GM12865 (cell line): Measurements from ENCODE around the gene SNX18.

Experiments used
- DNase-seq: peaks from one replicate; pipeline ENCODE4 v3.0.0; 2010; ENCODE audit warnings: low read depth
- H3K4me3 ChIP-seq: 2 replicates; pipeline ENCODE4 v1.5.1; 2011; ENCODE audit warnings: mild to moderate bottlenecking, low read depth, low read length, control low read depth
- TF ChIP-seq, protein P1 (sequence below): IDR thresholded peaks from 2 replicates; pipeline ENCODE4 v1.5.1; 2011; ENCODE audit warnings: low read length, control low read depth, low read depth, inconsistent platforms; ENCODE audit not compliant: insufficient read depth; ENCODE audit errors: missing control alignments

Gene SNX18

DNA sequence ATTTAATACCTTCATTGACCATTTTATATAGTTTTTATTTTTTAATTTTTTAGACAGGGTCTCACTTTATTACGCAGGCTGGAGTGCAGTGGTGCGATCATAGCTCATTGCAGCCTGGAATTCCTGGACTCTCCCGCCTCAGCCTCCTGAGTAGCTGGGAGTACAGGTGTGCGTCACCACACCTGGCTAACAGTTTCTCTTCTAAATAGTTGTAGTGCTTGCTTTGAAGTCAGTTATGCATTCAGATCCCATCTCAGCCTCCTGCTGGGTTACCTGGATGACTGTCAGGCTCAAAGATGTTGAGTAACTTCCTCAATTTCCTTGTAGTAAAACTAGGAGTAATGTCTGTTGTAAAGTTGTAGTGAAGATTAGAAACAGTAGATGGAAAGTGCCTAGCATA is 21.4 kb downstream of the SNX18 start:
- H3K4me3 ChIP-seq, result no peak overlapping the region
- DNase-seq, result no peak
- TF ChIP-seq, protein P1, sequence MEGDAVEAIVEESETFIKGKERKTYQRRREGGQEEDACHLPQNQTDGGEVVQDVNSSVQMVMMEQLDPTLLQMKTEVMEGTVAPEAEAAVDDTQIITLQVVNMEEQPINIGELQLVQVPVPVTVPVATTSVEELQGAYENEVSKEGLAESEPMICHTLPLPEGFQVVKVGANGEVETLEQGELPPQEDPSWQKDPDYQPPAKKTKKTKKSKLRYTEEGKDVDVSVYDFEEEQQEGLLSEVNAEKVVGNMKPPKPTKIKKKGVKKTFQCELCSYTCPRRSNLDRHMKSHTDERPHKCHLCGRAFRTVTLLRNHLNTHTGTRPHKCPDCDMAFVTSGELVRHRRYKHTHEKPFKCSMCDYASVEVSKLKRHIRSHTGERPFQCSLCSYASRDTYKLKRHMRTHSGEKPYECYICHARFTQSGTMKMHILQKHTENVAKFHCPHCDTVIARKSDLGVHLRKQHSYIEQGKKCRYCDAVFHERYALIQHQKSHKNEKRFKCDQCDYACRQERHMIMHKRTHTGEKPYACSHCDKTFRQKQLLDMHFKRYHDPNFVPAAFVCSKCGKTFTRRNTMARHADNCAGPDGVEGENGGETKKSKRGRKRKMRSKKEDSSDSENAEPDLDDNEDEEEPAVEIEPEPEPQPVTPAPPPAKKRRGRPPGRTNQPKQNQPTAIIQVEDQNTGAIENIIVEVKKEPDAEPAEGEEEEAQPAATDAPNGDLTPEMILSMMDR, result no peak

DNA sequence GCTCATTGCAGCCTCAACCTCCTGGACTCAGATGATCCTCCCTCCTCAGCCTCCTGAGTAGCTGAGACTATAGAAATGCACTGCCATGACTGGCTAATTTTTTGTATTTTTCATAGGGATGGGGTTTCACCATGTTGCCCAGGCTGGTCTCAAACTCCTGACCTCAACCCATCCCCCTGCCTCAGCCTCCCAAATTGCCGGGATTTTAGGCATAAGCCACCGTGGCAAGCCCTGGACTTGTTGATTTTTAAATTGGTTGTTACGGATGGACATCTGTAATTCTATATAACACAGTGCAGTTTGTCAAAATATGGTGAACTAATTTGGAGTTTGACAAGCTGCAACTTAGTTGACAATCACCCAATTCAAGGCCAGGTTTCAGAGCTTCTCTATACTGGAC is 22.7 kb downstream of the SNX18 start:
- DNase-seq, result no peak
- no peak overlapping the region for H3K4me3 ChIP-seq
- TF ChIP-seq, protein P1, result no peak

DNA sequence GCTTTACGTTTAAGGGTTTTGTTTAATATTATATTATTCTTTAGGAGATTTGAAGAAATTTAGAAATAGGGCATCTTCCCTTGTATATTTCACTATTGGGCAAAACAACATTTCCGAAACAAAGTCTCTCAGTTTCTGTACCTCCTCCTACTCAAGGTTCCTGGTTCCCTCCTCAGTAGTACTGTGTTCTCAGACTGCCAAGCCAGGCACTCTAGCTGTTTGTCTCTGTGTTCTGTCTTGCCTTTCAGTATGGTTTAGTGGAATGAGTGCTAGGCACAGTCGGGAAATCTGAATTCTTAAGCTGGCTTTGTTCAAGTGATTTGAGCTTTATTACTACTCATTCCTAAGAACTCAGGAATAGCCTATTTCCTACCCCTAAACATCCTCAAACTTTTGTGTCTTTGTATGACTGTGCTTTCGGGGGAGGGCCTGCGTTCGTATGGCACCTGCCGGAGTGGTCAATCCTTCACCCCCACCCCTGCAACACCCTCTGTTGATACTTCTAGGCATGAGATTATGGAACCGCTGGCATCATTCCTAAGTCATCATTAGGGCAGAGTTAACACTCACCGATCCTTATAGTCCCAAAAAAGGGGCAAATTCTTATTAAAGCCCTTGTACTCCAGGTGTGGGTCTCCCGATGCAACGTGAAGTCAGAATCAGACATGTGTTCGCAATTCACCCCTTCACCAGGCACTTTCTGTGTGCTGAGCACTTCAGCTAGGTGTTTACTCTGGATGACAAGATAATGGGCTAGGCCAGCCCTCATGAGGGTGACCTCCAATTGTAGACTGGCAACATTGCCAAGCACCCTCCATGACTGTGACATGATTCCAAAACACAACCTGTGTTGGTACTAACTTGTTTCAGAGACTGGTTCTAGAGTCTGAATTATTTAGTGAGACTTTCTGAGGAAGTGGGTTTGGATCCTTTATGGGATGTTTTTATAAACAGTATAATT is 24.5 kb downstream of the SNX18 start:
- no peak overlapping the region for H3K4me3 ChIP-seq
- TF ChIP-seq, protein P1, result no peak
- no peak for DNase-seq

DNA sequence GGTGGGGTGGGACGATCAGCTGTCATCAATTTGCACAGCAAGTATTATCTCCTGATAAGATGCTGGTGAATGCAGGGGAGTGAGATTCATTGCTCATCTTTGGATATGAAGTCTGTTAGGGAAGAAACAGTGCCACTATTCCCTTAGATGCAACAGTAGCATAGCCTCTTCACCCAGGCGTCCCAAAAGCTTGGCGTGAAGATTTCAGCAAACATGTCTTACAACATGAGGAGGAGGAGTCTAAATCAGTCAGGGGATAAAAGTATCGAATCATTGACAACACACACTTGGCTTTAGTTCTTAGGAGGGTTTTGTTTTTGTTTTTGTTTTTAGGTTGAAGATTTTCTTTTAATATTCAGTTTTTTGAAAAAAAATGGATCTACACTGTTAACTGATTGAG is 26.5 kb downstream of the SNX18 start:
- DNase-seq, result no peak
- TF ChIP-seq, protein P1, result no peak
- no peak overlapping the region for H3K4me3 ChIP-seq

DNA sequence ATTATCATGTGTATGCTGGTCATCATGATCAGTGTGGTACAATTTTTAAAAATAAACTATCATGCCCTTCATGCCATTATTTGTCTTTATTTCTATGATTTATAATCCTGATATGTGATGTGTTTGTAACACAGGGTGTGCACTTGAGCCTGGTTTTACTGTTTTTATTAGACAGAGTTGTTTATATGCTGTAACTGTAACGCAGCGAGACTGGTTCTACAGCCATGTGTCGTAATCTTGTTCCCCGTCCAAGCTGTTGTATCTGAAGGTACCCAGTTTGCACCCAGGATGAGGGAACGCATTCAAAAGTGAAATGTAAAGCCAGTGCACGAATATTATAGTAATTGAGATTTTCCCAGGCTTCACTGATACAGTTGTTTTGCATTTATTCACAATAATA is 28.2 kb downstream of the SNX18 start:
- no peak overlapping the region for H3K4me3 ChIP-seq
- DNase-seq, result no peak

DNA sequence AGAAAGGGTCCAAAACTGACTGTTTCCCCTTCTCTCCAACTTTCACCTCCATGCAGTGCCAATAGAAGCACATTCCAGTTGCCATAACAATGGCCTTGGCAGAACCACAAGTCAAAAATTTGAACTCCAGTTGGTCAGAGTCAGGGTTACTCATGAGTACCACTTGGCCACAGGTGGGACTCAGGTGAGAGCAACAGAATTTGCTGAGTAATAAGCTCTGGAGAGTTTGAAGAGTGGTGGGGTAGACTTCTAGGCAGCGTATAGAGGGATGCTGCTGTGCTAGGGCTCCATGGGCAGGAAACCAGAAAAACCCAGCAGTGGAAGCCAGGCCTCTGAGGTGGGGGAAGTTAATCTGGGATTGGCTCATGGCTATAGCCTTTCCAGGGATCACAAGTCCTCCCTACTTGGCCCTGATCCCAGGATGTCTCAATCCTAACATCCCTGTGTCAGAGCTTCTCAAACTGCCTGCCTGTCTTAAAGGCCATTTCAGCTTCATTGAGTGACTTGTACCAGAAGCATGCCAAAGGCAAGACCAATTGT is 30.2 kb downstream of the SNX18 start:
- DNase-seq, result no peak
- H3K4me3 ChIP-seq, result no peak overlapping the region
- TF ChIP-seq, protein P1, result no peak

More for the DNA sequence above, 28.2 kb downstream of the SNX18 start:
- TF ChIP-seq, protein P1, result no peak
